OCI-LY7 (cell line): ENCODE results near the gene EDEM3. TPM values are rescaled to one million over a fixed set of nuclear protein-coding genes. Genes with fewer than 3 reads are reported as not detected.
"Not testable (repeated sequence)": the region's sequence is repeated elsewhere in the genome, so short reads cannot be mapped to it uniquely, and the experiment has no call there.

ENCODE experiments used
- BruUV-seq: library from RNA; stranded (reverse); fragments of 400-500 nt; replicated peaks from 2 replicates; lab custom pipeline; 2021; lab: Mats Ljungman, UMichigan
- CTCF ChIA-PET: fragments of 300-600 bp; sonication (Branson Sonifier 250); formaldehyde crosslinking; loops from one replicate; lab custom pipeline; 2022; ENCODE audit warnings: antibody characterized with exemption; ENCODE audit not compliant: unreplicated experiment; lab: Charles Lee
- POLR2A ChIA-PET: fragments of 300-600 bp; sonication (Branson Sonifier 250); formaldehyde crosslinking; loops from one replicate; lab custom pipeline; 2022; ENCODE audit warnings: antibody characterized with exemption; lab: Charles Lee
- DNase-seq: peaks from one replicate; pipeline ENCODE4 v3.0.0-alpha.2; 2015; ENCODE audit warnings: low spot score
- H2AFZ ChIP-seq: fragments of 200-600 bp; sonication (generic), shearing (Covaris generic); 2 replicates; pipeline ENCODE4 v1.6.1; 2014; ENCODE audit warnings: mild to moderate bottlenecking, antibody characterized with exemption, low read length, moderate library complexity
- H3K27ac ChIP-seq: fragments of 200-600 bp; sonication (generic); 2 replicates; pipeline ENCODE4 v1.5.1; 2014; ENCODE audit warnings: mixed run types, low read depth, mild to moderate bottlenecking, moderate library complexity, low read length, inconsistent platforms; ENCODE audit not compliant: poor library complexity, severe bottlenecking
- H3K36me3 ChIP-seq: fragments of 200-600 bp; sonication (generic); 2 replicates; pipeline ENCODE4 v1.6.1; 2014; ENCODE audit warnings: mild to moderate bottlenecking, antibody characterized with exemption, low read length, moderate library complexity, mixed read lengths; ENCODE audit not compliant: insufficient read depth
- H3K4me1 ChIP-seq: fragments of 200-600 bp; sonication (generic); 2 replicates; pipeline ENCODE4 v1.5.1; 2014; ENCODE audit warnings: mild to moderate bottlenecking, low read length; ENCODE audit not compliant: insufficient read depth, poor library complexity, severe bottlenecking
- H3K4me2 ChIP-seq: fragments of 200-600 bp; sonication (generic); 2 replicates; pipeline ENCODE4 v1.6.1; 2014; ENCODE audit warnings: mild to moderate bottlenecking, low read length
- H3K4me3 ChIP-seq: fragments of 200-600 bp; sonication (generic); 2 replicates; pipeline ENCODE4 v1.5.1; 2014; ENCODE audit warnings: mild to moderate bottlenecking, low read depth, low read length; ENCODE audit not compliant: poor library complexity, severe bottlenecking
- H3K79me2 ChIP-seq: fragments of 200-600 bp; sonication (generic); 2 replicates; pipeline ENCODE4 v1.6.1; 2016; ENCODE audit warnings: low read depth, mild to moderate bottlenecking, low read length, moderate library complexity, mixed read lengths; ENCODE audit not compliant: insufficient read depth
- H3K9me2 ChIP-seq: fragments of 200-600 bp; sonication (generic); 2 replicates; pipeline ENCODE4 v1.6.1; 2016; ENCODE audit warnings: mild to moderate bottlenecking, low read length, mixed read lengths; ENCODE audit not compliant: insufficient read depth
- H3K9me3 ChIP-seq: fragments of 200-600 bp; sonication (generic); 2 replicates; pipeline ENCODE4 v1.6.1; 2014; ENCODE audit warnings: mild to moderate bottlenecking, mixed run types, low read length, mixed read lengths
- H4K20me1 ChIP-seq: fragments of 200-600 bp; sonication (generic); 2 replicates; pipeline ENCODE4 v1.6.1; 2014; ENCODE audit warnings: mild to moderate bottlenecking, antibody characterized with exemption, low read length, moderate library complexity, mixed read lengths; ENCODE audit not compliant: insufficient read depth
- CTCF ChIP-seq: fragments of 200-600 bp; sonication (generic); conservative IDR thresholded peaks from 2 replicates; pipeline ENCODE4 v1.5.1; 2014; ENCODE audit warnings: mild to moderate bottlenecking, antibody characterized with exemption, low read length, moderate library complexity, mixed read lengths
- EZH2phosphoT487 ChIP-seq: fragments of 200-600 bp; sonication (generic); IDR thresholded peaks from 2 replicates; pipeline ENCODE4 v1.6.1; 2018; ENCODE audit warnings: low read depth, borderline replicate concordance, mild to moderate bottlenecking, mixed run types, antibody characterized with exemption, low read length, moderate library complexity, mixed read lengths
- intact Hi-C: fragments of 100-400 bp; cut with micrococcal nuclease; formaldehyde crosslinking; loops from one replicate; pipeline ENCODE4 v1.10.0; 2022; ENCODE audit not compliant: unreplicated experiment
- total RNA-seq, 2 experiments: library from RNA; depleted of rRNA in 1 of 2; stranded (reverse); fragments of >200 nt in 1 of 2; shearing (Covaris generic) in 1 of 2; gene quantifications; 2 replicates each; pipeline ENCODE4 v1.2.3, GENCODE V29; 2014 to 2022

EDEM3 gene
- total RNA-seq, 2 experiments from 2014 or later, result 19.5 to 27.4 TPM

- no peak overlapping the region for H3K4me2 ChIP-seq
- CTCF ChIA-PET, result no interaction called here
- no peak overlapping the region for H2AFZ ChIP-seq
- intact Hi-C loops, result no loop called here
- no peaks in the 10 kb centered on the region for H3K9me3 ChIP-seq
- no peaks in the 10 kb centered on the region for H3K36me3 ChIP-seq
- H3K4me3 ChIP-seq, result no peak overlapping the region
- no peaks in the 10 kb centered on the region for H4K20me1 ChIP-seq
- H3K4me1 ChIP-seq, result no peaks in the 10 kb centered on the region
- DNase-seq, result no peak
- TF ChIP-seq CTCF, result no peak
- TF ChIP-seq EZH2phosphoT487, result no peak
- BruUV-seq, result no TSS peak
- H3K79me2 ChIP-seq, result no peaks in the 10 kb centered on the region
- H3K27ac ChIP-seq, result no peak overlapping the region
- POLR2A ChIA-PET, result interaction anchor here (0.5 to 1.3 kb wide), 3 partner anchors 8 to 237 kb away, joined by 3 to 9 read pairs (median 3); no protein-coding TSS in a partner anchor
- H3K9me2 ChIP-seq, result no peaks in the 10 kb centered on the region
These were observed 12.9 kb upstream of the EDEM3 start for GRCh38 chr1:184767591-184767990.

GRCh38 chr1:184764483-184764882, 9.8 kb upstream of the EDEM3 start:
- BruUV-seq, result no TSS peak
- no peaks in the 10 kb centered on the region for H3K9me3 ChIP-seq

GRCh38 chr1:184763520-184763919, 8.9 kb upstream of the EDEM3 start:
- H3K4me3 ChIP-seq, H3K4me2 ChIP-seq, CTCF ChIA-PET, H3K9me2 ChIP-seq, BruUV-seq, H4K20me1 ChIP-seq, intact Hi-C loops, H3K79me2 ChIP-seq, H3K36me3 ChIP-seq, H2AFZ ChIP-seq, DNase-seq, POLR2A ChIA-PET, H3K27ac ChIP-seq, H3K4me1 ChIP-seq, H3K9me3 ChIP-seq: not testable (repeated sequence)

More at GRCh38 chr1:184764483-184764882, 9.8 kb upstream of the EDEM3 start:
- ChIA-PET CTCF (interaction anchor here (0.6 kb wide), 1 partner anchor 9 kb away, joined by 3 read pairs; no protein-coding TSS in a partner anchor), POLR2A (no interaction called here)
- Histone ChIP-seq H3K36me3 (no peaks in the 10 kb centered on the region), H3K79me2 (no peaks in the 10 kb centered on the region), H3K9me2 (no peaks in the 10 kb centered on the region), H3K4me1 (no peaks in the 10 kb centered on the region), H2AFZ (no peak overlapping the region), H4K20me1 (no peaks in the 10 kb centered on the region), H3K4me2 (no peak overlapping the region), H3K4me3 (no peak overlapping the region), H3K27ac (no peak overlapping the region)
- no peak for DNase-seq
- TF ChIP-seq CTCF, result no peak
- no peak for TF ChIP-seq EZH2phosphoT487
- intact Hi-C loops, result no loop called here
